Central memory CD8-positive, alpha-beta T cell (primary cell): ENCODE results near the gene MYRFL.

Experiments
- ATAC-seq: fragments of 150-1000 bp; cut with Tn5 transposase; replicated peaks from 2 replicates; pipeline ENCODE4 v1.10.0; 2022; ENCODE audit warnings: mild to moderate bottlenecking, moderate FRiP score, moderate number of reproducible peaks; ENCODE audit not compliant: poor library complexity, severe bottlenecking; ENCODE audit errors: extremely low read depth
- DNase-seq, 2 donors: peaks; one replicate each; pipeline ENCODE4 v3.0.0; 2021; ENCODE audit warnings: low spot score in 2 of 2
- H3K27ac Mint-ChIP-seq: one replicate; pipeline ENCODE4 v1.8.0; 2022; ENCODE audit warnings: low read depth, mild to moderate bottlenecking, moderate library complexity, mixed read lengths
- H3K27me3 Mint-ChIP-seq: one replicate; pipeline ENCODE4 v1.8.0; 2022; ENCODE audit warnings: mixed read lengths
- H3K36me3 Mint-ChIP-seq: one replicate; pipeline ENCODE4 v1.8.0; 2022; ENCODE audit warnings: mild to moderate bottlenecking, moderate library complexity, mixed read lengths; ENCODE audit not compliant: insufficient read depth
- H3K4me1 Mint-ChIP-seq: one replicate; pipeline ENCODE4 v1.8.0; 2022; ENCODE audit warnings: mixed read lengths
- H3K4me3 Mint-ChIP-seq: one replicate; pipeline ENCODE4 v1.8.0; 2022; ENCODE audit warnings: mild to moderate bottlenecking, moderate library complexity, mixed read lengths
- H3K9me3 Mint-ChIP-seq: one replicate; pipeline ENCODE4 v1.8.0; 2022; ENCODE audit warnings: mixed read lengths

MYRFL gene

GRCh38 chr12:69906411-69907216, 81.6 kb downstream of the MYRFL start:
- H3K36me3 Mint-ChIP-seq = peaks cover 2% of the 10 kb centered on the region
- ATAC-seq (no peak), DNase-seq (no peak)
- H3K9me3 Mint-ChIP-seq = no peaks in the 10 kb centered on the region
- no peak overlapping the region for H3K4me3 Mint-ChIP-seq
- H3K27ac Mint-ChIP-seq = no peak overlapping the region
- no peaks in the 10 kb centered on the region for H3K4me1 Mint-ChIP-seq
- peaks cover 14% of the 10 kb centered on the region for H3K27me3 Mint-ChIP-seq

GRCh38 chr12:69908203-69908602, 83.2 kb downstream of the MYRFL start:
- ATAC-seq (no peak), DNase-seq (no peak)
- Mint-ChIP-seq H3K36me3 (peaks cover 2% of the 10 kb centered on the region), H3K4me1 (no peaks in the 10 kb centered on the region), H3K9me3 (no peaks in the 10 kb centered on the region), H3K4me3 (no peak overlapping the region), H3K27me3 (peaks cover 14% of the 10 kb centered on the region), H3K27ac (no peak overlapping the region)

GRCh38 chr12:69910694-69911093, 85.7 kb downstream of the MYRFL start:
- H3K36me3 Mint-ChIP-seq = no peaks in the 10 kb centered on the region
- no peak overlapping the region for H3K4me3 Mint-ChIP-seq
- H3K9me3 Mint-ChIP-seq = no peaks in the 10 kb centered on the region
- no peak overlapping the region for H3K27ac Mint-ChIP-seq
- H3K4me1 Mint-ChIP-seq = no peaks in the 10 kb centered on the region
- no peak for ATAC-seq
- H3K27me3 Mint-ChIP-seq = peaks cover 8% of the 10 kb centered on the region
- DNase-seq = no peak

GRCh38 chr12:69913526-69913925, 88.5 kb downstream of the MYRFL start:
- Mint-ChIP-seq H3K27ac (no peak overlapping the region), H3K9me3 (no peaks in the 10 kb centered on the region), H3K36me3 (no peaks in the 10 kb centered on the region), H3K4me1 (no peaks in the 10 kb centered on the region), H3K4me3 (no peak overlapping the region), H3K27me3 (peaks cover 9% of the 10 kb centered on the region)
- ATAC-seq (no peak), DNase-seq (no peak)

GRCh38 chr12:69915964-69916363, 90.9 kb downstream of the MYRFL start:
- DNase-seq (no peak), ATAC-seq (no peak)
- no peak overlapping the region for H3K27ac Mint-ChIP-seq
- H3K4me1 Mint-ChIP-seq = no peaks in the 10 kb centered on the region
- H3K36me3 Mint-ChIP-seq = no peaks in the 10 kb centered on the region
- no peak overlapping the region for H3K4me3 Mint-ChIP-seq
- no peaks in the 10 kb centered on the region for H3K9me3 Mint-ChIP-seq
- peaks cover 9% of the 10 kb centered on the region for H3K27me3 Mint-ChIP-seq

- no peaks in the 10 kb centered on the region for H3K9me3 Mint-ChIP-seq
- H3K4me1 Mint-ChIP-seq = no peaks in the 10 kb centered on the region
- no peak overlapping the region for H3K4me3 Mint-ChIP-seq
- DNase-seq = no peak
- no peak for ATAC-seq
- H3K36me3 Mint-ChIP-seq = no peaks in the 10 kb centered on the region
- peaks cover 12% of the 10 kb centered on the region for H3K27me3 Mint-ChIP-seq
- no peak overlapping the region for H3K27ac Mint-ChIP-seq
Observed at GRCh38 chr12:69916544-69917235, 91.7 kb downstream of the MYRFL start.

- ATAC-seq = no peak
- Mint-ChIP-seq H3K9me3 (no peaks in the 10 kb centered on the region), H3K4me3 (no peak overlapping the region), H3K4me1 (no peaks in the 10 kb centered on the region), H3K27ac (no peak overlapping the region), H3K36me3 (no peaks in the 10 kb centered on the region), H3K27me3 (peaks cover 20% of the 10 kb centered on the region)
- no peak for DNase-seq
Observed at GRCh38 chr12:69918287-69918686, 93.3 kb downstream of the MYRFL start.

- H3K27me3 Mint-ChIP-seq = peaks cover 20% of the 10 kb centered on the region
- no peaks in the 10 kb centered on the region for H3K9me3 Mint-ChIP-seq
- H3K27ac Mint-ChIP-seq = no peak overlapping the region
- H3K4me1 Mint-ChIP-seq = no peaks in the 10 kb centered on the region
- DNase-seq = no peak
- no peaks in the 10 kb centered on the region for H3K36me3 Mint-ChIP-seq
- no peak overlapping the region for H3K4me3 Mint-ChIP-seq
- ATAC-seq = no peak
Observed at GRCh38 chr12:69919495-69919894, 94.5 kb downstream of the MYRFL start.

- no peak for ATAC-seq
- no peaks in the 10 kb centered on the region for H3K9me3 Mint-ChIP-seq
- no peaks in the 10 kb centered on the region for H3K4me1 Mint-ChIP-seq
- H3K4me3 Mint-ChIP-seq = no peak overlapping the region
- H3K27ac Mint-ChIP-seq = no peak overlapping the region
- no peaks in the 10 kb centered on the region for H3K36me3 Mint-ChIP-seq
- no peak for DNase-seq
- H3K27me3 Mint-ChIP-seq = peaks cover 41% of the 10 kb centered on the region
Observed at GRCh38 chr12:69921831-69922230, 96.8 kb downstream of the MYRFL start.

GRCh38 chr12:69922999-69923398, 98.0 kb downstream of the MYRFL start:
- Mint-ChIP-seq H3K4me1 (no peaks in the 10 kb centered on the region), H3K4me3 (no peak overlapping the region), H3K27ac (no peak overlapping the region), H3K36me3 (no peaks in the 10 kb centered on the region), H3K9me3 (no peaks in the 10 kb centered on the region), H3K27me3 (peaks cover 35% of the 10 kb centered on the region)
- DNase-seq (no peak), ATAC-seq (no peak)

- Mint-ChIP-seq H3K9me3 (no peaks in the 10 kb centered on the region), H3K27me3 (peaks cover 58% of the 10 kb centered on the region), H3K27ac (no peak overlapping the region), H3K4me1 (no peaks in the 10 kb centered on the region), H3K36me3 (no peaks in the 10 kb centered on the region), H3K4me3 (no peak overlapping the region)
- ATAC-seq (no peak), DNase-seq (no peak)
Observed at GRCh38 chr12:69925291-69925690, 100.3 kb downstream of the MYRFL start.

GRCh38 chr12:69927164-69927563, 102.1 kb downstream of the MYRFL start:
- no peaks in the 10 kb centered on the region for H3K4me1 Mint-ChIP-seq

GRCh38 chr12:69929125-69929524, 104.1 kb downstream of the MYRFL start:
- H3K4me1 Mint-ChIP-seq = no peaks in the 10 kb centered on the region
- no peak for DNase-seq

More at GRCh38 chr12:69927164-69927563, 102.1 kb downstream of the MYRFL start:
- Mint-ChIP-seq H3K27me3 (peaks cover 50% of the 10 kb centered on the region), H3K27ac (no peak overlapping the region), H3K4me3 (no peak overlapping the region), H3K36me3 (no peaks in the 10 kb centered on the region), H3K9me3 (no peaks in the 10 kb centered on the region)
- DNase-seq = no peak
- no peak for ATAC-seq

More at GRCh38 chr12:69929125-69929524, 104.1 kb downstream of the MYRFL start:
- H3K27ac Mint-ChIP-seq = no peak overlapping the region
- no peak overlapping the region for H3K4me3 Mint-ChIP-seq
- no peaks in the 10 kb centered on the region for H3K9me3 Mint-ChIP-seq
- H3K27me3 Mint-ChIP-seq = peaks cover 51% of the 10 kb centered on the region
- no peaks in the 10 kb centered on the region for H3K36me3 Mint-ChIP-seq
- ATAC-seq = no peak
